Gastroesophageal sphincter (tissue), 4 donors: ENCODE measurements around the gene SPDYC. TPM values are rescaled to one million over a fixed set of nuclear protein-coding genes. Genes with fewer than 3 reads are reported as not detected.

Source experiments
- ATAC-seq: fragments of 150-250 bp; one replicate; pipeline ENCODE4 v1.9.1; 2016; ENCODE audit warnings: mild to moderate bottlenecking, moderate library complexity
- H3K27ac ChIP-seq, 4 donors: fragments of 200-600 bp; sonication (generic) in 3 of 4; 1 replicate in 3 of 4; 2 replicates in 1 of 4; pipeline ENCODE4 v1.5.1; 2016 to 2019
- H3K27me3 ChIP-seq: fragments of 200-600 bp; sonication (generic); one replicate; pipeline ENCODE4 v1.5.1; 2019
- H3K36me3 ChIP-seq, 2 donors: fragments of 200-600 bp; sonication (generic); one replicate each; pipeline ENCODE4 v1.5.1; 2019; ENCODE audit warnings: control low read depth in 1 of 2
- H3K4me1 ChIP-seq, 3 donors: fragments of 200-600 bp; sonication (generic); 1 replicate in 2 of 3; 2 replicates in 1 of 3; pipeline ENCODE4 v1.5.1; 2016 to 2019; ENCODE audit warnings: control low read depth in 2 of 3
- H3K4me3 ChIP-seq, 2 donors: fragments of 200-600 bp; sonication (generic); one replicate each; pipeline ENCODE4 v1.5.1; 2019; ENCODE audit warnings: mild to moderate bottlenecking in 1 of 2, moderate library complexity in 1 of 2
- H3K9me3 ChIP-seq, 3 donors: fragments of 200-600 bp; sonication (generic); one replicate each; pipeline ENCODE4 v1.5.1; 2017 to 2019; ENCODE audit warnings: control low read depth in 2 of 3
- CTCF ChIP-seq, 4 experiments: fragments of 200-600 bp in 2 of 4; fragments of 450-650 bp in 2 of 4; sonication (generic) in 1 of 4; IDR thresholded peaks; one replicate each; pipeline ENCODE4 v1.5.1; 2017 to 2019; ENCODE audit warnings: antibody characterized with exemption in 4 of 4, mild to moderate bottlenecking in 2 of 4, moderate library complexity in 2 of 4
- EP300 ChIP-seq: sonication (generic); formaldehyde crosslinking; IDR thresholded peaks from one replicate; pipeline ENCODE4 v1.6.1; 2017; ENCODE audit warnings: antibody characterized with exemption, mild to moderate bottlenecking
- POLR2A ChIP-seq, 2 donors: fragments of 450-650 bp; IDR thresholded peaks; one replicate each; pipeline ENCODE4 v1.6.1; 2017; ENCODE audit warnings: antibody characterized with exemption in 2 of 2, mild to moderate bottlenecking in 2 of 2, moderate library complexity in 1 of 2
- POLR2AphosphoS5 ChIP-seq: sonication (generic); formaldehyde crosslinking; IDR thresholded peaks from one replicate; pipeline ENCODE4 v1.6.1; 2017; ENCODE audit warnings: antibody characterized with exemption
- WGBS, 2 donors: methylation state at CpG; one replicate each; pipeline ENCODE4 v1.1.5; 2018; ENCODE audit warnings: low coverage in 1 of 2; 5-methylcytosine and 5-hydroxymethylcytosine counted together
- total RNA-seq, 4 donors: library from RNA; depleted of rRNA; stranded (reverse); fragments of >200 nt; gene quantifications; one replicate each; pipeline ENCODE4 v1.1.0, GENCODE V29; 2016

Gene SPDYC
- total RNA-seq, 4 donors from 2014 or later = not detected

DNA sequence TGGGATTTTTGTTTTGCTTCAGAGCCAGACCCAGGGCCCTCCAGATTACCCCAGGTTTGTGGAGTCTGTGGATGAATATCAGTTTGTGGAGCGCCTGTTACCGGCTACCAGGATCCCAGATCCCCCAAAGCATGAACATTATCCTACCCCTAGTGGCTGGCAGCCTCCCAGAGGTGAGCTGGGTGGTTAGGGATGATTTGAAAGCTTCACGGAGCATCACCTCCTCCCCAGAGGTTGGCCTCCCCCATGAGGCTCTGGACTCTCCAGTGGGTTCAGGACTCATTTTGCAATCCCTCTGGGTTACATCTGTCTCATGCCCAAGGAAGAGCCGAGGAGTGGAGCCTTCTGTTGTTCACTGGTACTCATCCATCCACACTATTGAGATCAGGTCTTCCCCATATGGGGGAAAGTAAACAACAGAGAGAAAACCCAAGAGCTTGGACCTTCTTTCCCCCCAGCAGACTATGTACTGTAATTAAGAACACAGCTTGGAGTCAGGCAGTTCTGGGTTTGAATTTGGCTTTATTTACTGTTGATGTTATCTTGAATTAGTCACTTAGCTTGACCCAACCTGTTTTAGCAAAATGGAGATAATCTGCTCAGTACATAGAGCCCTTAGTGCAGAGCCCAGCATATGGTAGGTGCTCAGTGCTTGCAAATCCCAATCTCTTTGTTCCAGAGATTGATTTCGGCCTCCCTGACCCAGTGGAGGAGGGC lies 45.4 kb upstream of the SPDYC start:
- no peak for ATAC-seq
- no peak for TF ChIP-seq POLR2AphosphoS5
- no peaks in the 10 kb centered on the region for H3K9me3 ChIP-seq
- no peak overlapping the region for H3K27ac ChIP-seq
- 83 to 85% methylated on average over 1 to 4 of the region's 5 CpGs for WGBS, 2 donors
- H3K27me3 ChIP-seq = no peaks in the 10 kb centered on the region
- peaks cover 0 to 38% (median 14%) of the 10 kb centered on the region in 3 donors for H3K4me1 ChIP-seq
- no peak overlapping the region for H3K4me3 ChIP-seq
- H3K36me3 ChIP-seq = peaks cover 0 to 75% of the 10 kb centered on the region in 2 donors

- H3K36me3 ChIP-seq = peaks cover 0 to 75% of the 10 kb centered on the region in 2 donors
- H3K27me3 ChIP-seq = no peaks in the 10 kb centered on the region
- H3K9me3 ChIP-seq = no peaks in the 10 kb centered on the region
- H3K4me3 ChIP-seq = no peak overlapping the region
- no peak overlapping the region for H3K27ac ChIP-seq
- H3K4me1 ChIP-seq = peaks cover 0 to 32% (median 13%) of the 10 kb centered on the region in 3 donors
- WGBS, 2 donors = 67% methylated on average over 3 of the region's 12 CpGs; no CpG with 5 or more reads in 1 of the 2 donors
- no peak for TF ChIP-seq EP300
- TF ChIP-seq POLR2A (IDR thresholded peaks at IDR 0.05) = no peak
- no peak for TF ChIP-seq POLR2AphosphoS5
- no peak for ATAC-seq
Measured at GRCh38 chr11:65125197-65126056, 44.6 kb upstream of the SPDYC start.

DNA sequence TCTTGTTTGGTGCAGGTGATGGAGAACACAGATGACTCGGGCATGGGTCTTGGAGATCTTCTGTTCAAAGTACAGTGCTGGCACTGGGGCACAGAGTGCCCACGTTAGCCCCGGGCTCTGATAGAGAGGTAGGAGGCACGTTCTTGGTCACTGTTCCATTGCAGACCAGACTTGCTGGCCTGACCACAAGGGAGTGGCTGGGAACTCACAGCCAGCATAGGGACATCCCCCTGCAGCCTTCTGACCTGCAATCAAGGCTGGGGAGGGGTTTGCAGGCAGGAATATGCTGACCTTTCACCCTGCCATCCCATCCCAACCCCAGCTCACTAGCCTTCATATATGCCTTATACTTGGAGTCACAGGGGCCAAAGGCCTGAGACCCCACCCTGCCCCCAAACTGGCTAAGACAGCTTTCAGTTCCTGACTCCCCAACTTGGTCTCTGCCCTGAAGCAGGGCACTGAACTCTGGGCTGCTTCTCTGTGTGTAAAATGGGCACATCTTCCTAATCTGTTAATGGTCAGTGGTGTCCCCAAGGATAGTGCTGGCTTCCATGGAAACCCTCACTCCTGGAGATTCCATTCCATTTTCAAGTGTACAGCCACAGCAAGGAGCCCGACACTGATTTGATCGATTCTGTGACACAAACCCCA lies 43.3 kb upstream of the SPDYC start:
- no peaks in the 10 kb centered on the region for H3K9me3 ChIP-seq
- H3K4me1 ChIP-seq = peaks cover 0 to 27% (median 6%) of the 10 kb centered on the region in 3 donors
- 77 to 93% methylated on average over 2 of the region's 6 CpGs for WGBS, 2 donors
- no peak overlapping the region for H3K27ac ChIP-seq
- ATAC-seq = no peak
- H3K4me3 ChIP-seq = no peak overlapping the region
- no peaks in the 10 kb centered on the region for H3K27me3 ChIP-seq
- TF ChIP-seq CTCF (IDR thresholded peaks at IDR 0.05) = no peak
- TF ChIP-seq POLR2AphosphoS5 = no peak
- TF ChIP-seq EP300 = no peak
- no peak for TF ChIP-seq POLR2A (IDR thresholded peaks at IDR 0.05)
- H3K36me3 ChIP-seq = peaks cover 0 to 79% of the 10 kb centered on the region in 2 donors

DNA sequence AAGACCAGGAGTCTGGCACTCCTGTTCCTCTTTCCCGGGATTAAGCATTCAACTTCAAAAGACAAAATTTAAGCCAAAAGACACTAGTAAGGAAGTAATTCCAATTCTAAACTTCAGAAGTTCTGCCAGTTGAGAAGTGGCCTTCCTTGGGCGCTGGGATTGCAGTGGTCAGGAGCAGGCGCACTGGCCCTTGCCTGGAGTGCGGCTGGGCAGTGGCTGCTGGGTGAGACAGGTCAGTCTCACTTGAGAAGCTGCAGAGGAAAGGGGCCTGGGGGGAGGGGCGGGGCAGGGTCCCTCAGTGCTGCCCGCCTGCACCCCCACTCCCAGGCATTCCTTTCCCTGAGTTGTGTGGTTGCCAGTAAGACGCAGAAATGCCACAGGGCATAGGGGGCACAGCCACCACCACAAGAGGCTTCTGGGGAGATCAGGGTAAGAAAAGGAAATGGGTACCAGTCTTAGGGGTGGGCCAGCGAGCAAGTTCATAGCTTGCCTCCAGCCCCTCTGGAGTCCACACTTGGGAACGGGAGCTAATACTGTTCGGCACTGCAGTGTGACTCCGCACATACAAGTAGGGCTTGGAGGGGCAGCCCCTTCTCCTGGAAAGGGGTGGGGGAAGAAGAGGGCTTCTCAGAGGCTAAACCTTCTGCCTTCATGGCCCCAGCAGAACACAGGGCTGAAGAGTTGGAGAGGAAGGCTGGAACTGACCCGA lies 42.4 kb upstream of the SPDYC start:
- Histone ChIP-seq H3K4me1 (peaks cover 0 to 32% (median 6%) of the 10 kb centered on the region in 3 donors), H3K9me3 (no peaks in the 10 kb centered on the region), H3K36me3 (peaks cover 0 to 88% of the 10 kb centered on the region in 2 donors), H3K4me3 (no peak overlapping the region), H3K27me3 (no peaks in the 10 kb centered on the region), H3K27ac (no peak overlapping the region)
- TF ChIP-seq POLR2AphosphoS5 = no peak
- no peak for TF ChIP-seq CTCF (IDR thresholded peaks at IDR 0.05)
- TF ChIP-seq POLR2A (IDR thresholded peaks at IDR 0.05) = no peak
- TF ChIP-seq EP300 = no peak
- 56 to 74% methylated on average over 2 to 7 of the region's 12 CpGs for WGBS, 2 donors
- ATAC-seq = no peak

- Histone ChIP-seq H3K27me3 (no peaks in the 10 kb centered on the region), H3K36me3 (peaks cover 0 to 93% of the 10 kb centered on the region in 2 donors), H3K4me1 (peaks cover 0 to 32% (median 9%) of the 10 kb centered on the region in 3 donors), H3K4me3 (no peak overlapping the region), H3K9me3 (no peaks in the 10 kb centered on the region), H3K27ac (no peak overlapping the region)
- no peak for TF ChIP-seq POLR2AphosphoS5
- no peak for TF ChIP-seq CTCF (IDR thresholded peaks at IDR 0.05)
- no peak for TF ChIP-seq EP300
- no peak for TF ChIP-seq POLR2A (IDR thresholded peaks at IDR 0.05)
- ATAC-seq = no peak
- WGBS, 2 donors = 67% methylated on average over 3 of the region's 15 CpGs; no CpG with 5 or more reads in 1 of the 2 donors
Measured at GRCh38 chr11:65128182-65129145, 41.6 kb upstream of the SPDYC start.
